ENCODE measurements around the gene AMBN. TPM values are rescaled to one million over a fixed set of nuclear protein-coding genes. Genes with fewer than 3 reads are reported as not detected.

AMBN gene
- total RNA-seq, 4 donors from 2014 or later, result not detected

- Histone ChIP-seq H3K27me3 (no peaks in the 10 kb centered on the region), H3K4me3 (no peak overlapping the region), H3K27ac (replicated peaks in 1 of 4) (no peak overlapping the region), H3K4me1 (no peaks in the 10 kb centered on the region), H3K9me3 (no peaks in the 10 kb centered on the region), H3K36me3 (no peaks in the 10 kb centered on the region)
- TF ChIP-seq POLR2AphosphoS5 (IDR thresholded peaks at IDR 0.05) (no peak), CTCF (IDR thresholded peaks at IDR 0.05) (no peak), EP300 (IDR thresholded peaks at IDR 0.05) (no peak), POLR2A (IDR thresholded peaks at IDR 0.05; ENCODE audit: low read depth) (no peak)
- DNase-seq (ENCODE audit: extremely low spot score), result no peak
- intact Hi-C loops (cut with DNase I), result no loop called here
Measured at GRCh38 chr4:70594196-70594595, 2.1 kb downstream of the AMBN start.

- no peaks in the 10 kb centered on the region for H3K4me1 ChIP-seq
- WGBS, result 85% methylated on average over 3 of the region's 3 CpGs
- H3K36me3 ChIP-seq, result no peaks in the 10 kb centered on the region
- intact Hi-C loops (cut with DNase I), result no loop called here
- H3K4me3 ChIP-seq, result no peak overlapping the region
- no peak for DNase-seq (ENCODE audit: extremely low spot score)
- H3K9me3 ChIP-seq, result no peaks in the 10 kb centered on the region
- no peaks in the 10 kb centered on the region for H3K27me3 ChIP-seq
- H3K27ac ChIP-seq (replicated peaks in 1 of 4), result no peak overlapping the region
- no peak for TF ChIP-seq CTCF (IDR thresholded peaks at IDR 0.05)
- no peak for TF ChIP-seq POLR2AphosphoS5 (IDR thresholded peaks at IDR 0.05)
- no peak for TF ChIP-seq EP300 (IDR thresholded peaks at IDR 0.05)
- no peak for TF ChIP-seq POLR2A (IDR thresholded peaks at IDR 0.05; ENCODE audit: low read depth)
Measured at GRCh38 chr4:70600305-70600704, 8.2 kb downstream of the AMBN start.

GRCh38 chr4:70600977-70601376 lies 8.9 kb downstream of the AMBN start:
- intact Hi-C loops (cut with DNase I), result no loop called here
- no peak for DNase-seq (ENCODE audit: extremely low spot score)
- Histone ChIP-seq H3K4me3 (no peak overlapping the region), H3K27me3 (no peaks in the 10 kb centered on the region), H3K9me3 (no peaks in the 10 kb centered on the region), H3K36me3 (no peaks in the 10 kb centered on the region), H3K4me1 (no peaks in the 10 kb centered on the region), H3K27ac (replicated peaks in 1 of 4) (no peak overlapping the region)
- WGBS, result 68% methylated on average over 5 of the region's 5 CpGs
- no peak for TF ChIP-seq EP300 (IDR thresholded peaks at IDR 0.05)
- no peak for TF ChIP-seq POLR2A (IDR thresholded peaks at IDR 0.05; ENCODE audit: low read depth)
- no peak for TF ChIP-seq CTCF (IDR thresholded peaks at IDR 0.05)
- TF ChIP-seq POLR2AphosphoS5 (IDR thresholded peaks at IDR 0.05), result no peak

- H3K9me3 ChIP-seq, result no peaks in the 10 kb centered on the region
- H3K4me1 ChIP-seq, result no peaks in the 10 kb centered on the region
- H3K36me3 ChIP-seq, result no peaks in the 10 kb centered on the region
- intact Hi-C loops (cut with DNase I), result no loop called here
- WGBS, result 29% methylated on average over 5 of the region's 5 CpGs
- TF ChIP-seq POLR2AphosphoS5 (IDR thresholded peaks at IDR 0.05), result no peak
- TF ChIP-seq CTCF (IDR thresholded peaks at IDR 0.05), result peak; percentile 51 to 66 (median 58)
- H3K27me3 ChIP-seq, result no peaks in the 10 kb centered on the region
- H3K4me3 ChIP-seq, result no peak overlapping the region
- no peak overlapping the region for H3K27ac ChIP-seq (replicated peaks in 1 of 4)
- no peak for DNase-seq (ENCODE audit: extremely low spot score)
Measured at GRCh38 chr4:70601422-70602039, 9.5 kb downstream of the AMBN start.

GRCh38 chr4:70603856-70604255 lies 11.8 kb downstream of the AMBN start:
- Histone ChIP-seq H3K4me1 (no peaks in the 10 kb centered on the region), H3K9me3 (no peaks in the 10 kb centered on the region), H3K36me3 (no peaks in the 10 kb centered on the region), H3K4me3 (no peak overlapping the region), H3K27me3 (peaks cover 0 to 8% (median 0%) of the 10 kb centered on the region in 4 donors), H3K27ac (replicated peaks in 1 of 4) (no peak overlapping the region)
- 30% methylated on average over 3 of the region's 3 CpGs for WGBS
- intact Hi-C loops (cut with DNase I), result no loop called here
- no peak for DNase-seq (ENCODE audit: extremely low spot score)
- TF ChIP-seq CTCF (IDR thresholded peaks at IDR 0.05) (no peak), EP300 (IDR thresholded peaks at IDR 0.05) (no peak), POLR2A (IDR thresholded peaks at IDR 0.05; ENCODE audit: low read depth) (no peak), POLR2AphosphoS5 (IDR thresholded peaks at IDR 0.05) (no peak)

Measured in esophagus muscularis mucosa (tissue), 4 donors.